H9 (cell line): ENCODE results near the gene GALNT16. TPM values are rescaled to one million over a fixed set of nuclear protein-coding genes. Genes with fewer than 3 reads are reported as not detected.

ENCODE experiments used
- DNase-seq: peaks from one replicate; pipeline ENCODE4 v3.0.0-alpha.2; 2017
- H2AFZ ChIP-seq: one replicate; pipeline ENCODE4 v1.6.1; 2013; ENCODE audit warnings: mild to moderate bottlenecking, low read length, control low read depth, moderate library complexity
- H2AK5ac ChIP-seq: 2 replicates; pipeline ENCODE4 v1.6.1; 2013; ENCODE audit warnings: low read length, control low read depth, mixed read lengths; ENCODE audit not compliant: insufficient read length
- H2BK120ac ChIP-seq: one replicate; pipeline ENCODE4 v1.6.1; 2013; ENCODE audit warnings: low read depth, mild to moderate bottlenecking, low read length, control low read depth, inconsistent platforms; ENCODE audit not compliant: poor library complexity, severe bottlenecking
- H2BK12ac ChIP-seq: 2 replicates; pipeline ENCODE4 v1.6.1; 2013; ENCODE audit warnings: low read length, control low read depth, mixed read lengths, low read depth; ENCODE audit not compliant: insufficient read length
- H2BK15ac ChIP-seq: 2 replicates; pipeline ENCODE4 v1.6.1; 2013; ENCODE audit warnings: low read depth, low read length, control low read depth
- H2BK20ac ChIP-seq: one replicate; pipeline ENCODE4 v1.6.1; 2013; ENCODE audit warnings: low read depth, mild to moderate bottlenecking, low read length, control low read depth, inconsistent platforms; ENCODE audit not compliant: poor library complexity, severe bottlenecking
- H2BK5ac ChIP-seq: 2 replicates; pipeline ENCODE4 v1.6.1; 2013; ENCODE audit warnings: low read length, control low read depth, mixed read lengths; ENCODE audit not compliant: insufficient read length
- H3K14ac ChIP-seq: 2 replicates; pipeline ENCODE4 v1.6.1; 2013; ENCODE audit warnings: low read length, control low read depth; ENCODE audit not compliant: insufficient read depth
- H3K18ac ChIP-seq: 2 replicates; pipeline ENCODE4 v1.6.1; 2013; ENCODE audit warnings: low read depth, mild to moderate bottlenecking, mixed read lengths, low read length, control low read depth; ENCODE audit not compliant: insufficient read length
- H3K23ac ChIP-seq: 2 replicates; pipeline ENCODE4 v1.6.1; 2013; ENCODE audit warnings: low read length, control low read depth, mixed read lengths, low read depth; ENCODE audit not compliant: insufficient read length
- H3K23me2 ChIP-seq: 2 replicates; pipeline ENCODE4 v1.6.1; 2013; ENCODE audit warnings: low read depth, mild to moderate bottlenecking, mixed read lengths, low read length, control low read depth; ENCODE audit not compliant: insufficient read length, poor library complexity, severe bottlenecking
- H3K27ac ChIP-seq: 2 replicates; pipeline ENCODE4 v1.5.1; 2013; ENCODE audit warnings: low read length, control low read depth, mixed read lengths, low read depth; ENCODE audit not compliant: insufficient read length
- H3K27me3 ChIP-seq: 2 replicates; pipeline ENCODE4 v1.6.1; 2013; ENCODE audit warnings: low read length, control low read depth, inconsistent platforms; ENCODE audit not compliant: insufficient read depth
- H3K4ac ChIP-seq: 2 replicates; pipeline ENCODE4 v1.6.1; 2013; ENCODE audit warnings: low read depth, mild to moderate bottlenecking, control low read depth, inconsistent platforms, low read length, moderate library complexity
- H3K4me1 ChIP-seq: 2 replicates; pipeline ENCODE4 v1.6.1; 2013; ENCODE audit warnings: low read length, control low read depth, inconsistent platforms; ENCODE audit not compliant: insufficient read depth
- H3K4me2 ChIP-seq: 2 replicates; pipeline ENCODE4 v1.6.1; 2013; ENCODE audit warnings: low read length, control low read depth, mixed read lengths; ENCODE audit not compliant: insufficient read length, insufficient read depth
- H3K56ac ChIP-seq: 2 replicates; pipeline ENCODE4 v1.6.1; 2013; ENCODE audit warnings: low read depth, mild to moderate bottlenecking, mixed read lengths, low read length, control low read depth; ENCODE audit not compliant: insufficient read length
- H3K79me1 ChIP-seq: 2 replicates; pipeline ENCODE4 v1.6.1; 2013; ENCODE audit warnings: low read depth, mild to moderate bottlenecking, moderate library complexity, low read length, control low read depth, inconsistent platforms; ENCODE audit not compliant: insufficient read depth, poor library complexity, severe bottlenecking
- H3K79me2 ChIP-seq: 2 replicates; pipeline ENCODE4 v1.6.1; 2013; ENCODE audit warnings: low read length, control low read depth, inconsistent platforms; ENCODE audit not compliant: insufficient read depth
- H3K9ac ChIP-seq: 2 replicates; pipeline ENCODE4 v1.6.1; 2013; ENCODE audit warnings: low read length, control low read depth, mixed read lengths; ENCODE audit not compliant: insufficient read length; ENCODE audit errors: extremely low read depth
- H3K9me3 ChIP-seq: one replicate; pipeline ENCODE4 v1.6.1; 2013; ENCODE audit warnings: low read depth, low read length, inconsistent platforms; ENCODE audit not compliant: control insufficient read depth
- H3T11ph ChIP-seq: one replicate; pipeline ENCODE4 v1.6.1; 2013; ENCODE audit warnings: mild to moderate bottlenecking, low read length, control low read depth, inconsistent platforms
- H4K20me1 ChIP-seq: one replicate; pipeline ENCODE4 v1.6.1; 2013; ENCODE audit not compliant: control insufficient read depth, insufficient read length, insufficient read depth
- H4K5ac ChIP-seq: 2 replicates; pipeline ENCODE4 v1.6.1; 2013; ENCODE audit warnings: low read depth, mild to moderate bottlenecking, mixed read lengths, low read length, control low read depth; ENCODE audit not compliant: insufficient read length
- H4K8ac ChIP-seq: replicated peaks from 2 replicates; pipeline ENCODE4 v1.6.1; 2013; ENCODE audit warnings: low read length, control low read depth, mixed read lengths, low read depth; ENCODE audit not compliant: insufficient read length
- H4K91ac ChIP-seq: 2 replicates; pipeline ENCODE4 v1.6.1; 2013; ENCODE audit warnings: low read depth, mild to moderate bottlenecking, moderate library complexity, mixed read lengths, low read length, control low read depth; ENCODE audit not compliant: insufficient read length
- H3K27ac Mint-ChIP-seq, 3 experiments: 2 replicates in 2 of 3; 3 replicates in 1 of 3; pipeline ENCODE4 v1.8.0; 2020 to 2021; ENCODE audit warnings: mixed read lengths in 3 of 3, mild to moderate bottlenecking in 1 of 3, moderate library complexity in 1 of 3
- H3K27me3 Mint-ChIP-seq: 2 replicates; pipeline ENCODE4 v1.8.0; 2021; ENCODE audit warnings: low read depth, mild to moderate bottlenecking, moderate library complexity, mixed read lengths
- H3K36me3 Mint-ChIP-seq, 3 experiments: 2 replicates in 2 of 3; 3 replicates in 1 of 3; pipeline ENCODE4 v1.8.0; 2020 to 2021; ENCODE audit warnings: low read depth in 3 of 3, mixed read lengths in 3 of 3; ENCODE audit not compliant: insufficient read depth in 1 of 3
- H3K4me1 Mint-ChIP-seq, 2 experiments: 2 replicates each; pipeline ENCODE4 v1.8.0; 2020; ENCODE audit warnings: mixed read lengths in 2 of 2
- H3K4me3 Mint-ChIP-seq, 2 experiments: 2 replicates in 1 of 2; 3 replicates in 1 of 2; pipeline ENCODE4 v1.8.0; 2020 to 2021; ENCODE audit warnings: mild to moderate bottlenecking in 2 of 2, mixed read lengths in 2 of 2, moderate library complexity in 1 of 2
- H3K9me3 Mint-ChIP-seq, 2 experiments: 2 replicates in 1 of 2; 3 replicates in 1 of 2; pipeline ENCODE4 v1.8.0; 2020; ENCODE audit warnings: mild to moderate bottlenecking in 2 of 2, mixed read lengths in 2 of 2, moderate library complexity in 1 of 2
- CTCF ChIP-seq: fragments of 200-600 bp; sonication (generic); conservative IDR thresholded peaks from 3 replicates; pipeline ENCODE4 v1.8.0; 2021; ENCODE audit warnings: antibody characterized with exemption, mild to moderate bottlenecking
- whole genome bisulfite sequencing: extraction: QIAGEN DNeasy Blood & Tissue Kit; methylation state at CpG from one replicate; pipeline ENCODE4 v1.1.7; 2013; ENCODE audit warnings: missing lambda C conversion rate, low lambda C conversion rate, mixed read lengths; ENCODE audit not compliant: insufficient read length; ENCODE audit errors: extremely low coverage; 5-methylcytosine and 5-hydroxymethylcytosine counted together
- total RNA-seq: library from RNA; stranded (reverse); gene quantifications from 2 replicates; pipeline ENCODE4 v1.2.1, GENCODE V29; 2021

The GALNT16 gene
- total RNA-seq, 1 experiment from 2014 or later = 2.3 TPM

DNA sequence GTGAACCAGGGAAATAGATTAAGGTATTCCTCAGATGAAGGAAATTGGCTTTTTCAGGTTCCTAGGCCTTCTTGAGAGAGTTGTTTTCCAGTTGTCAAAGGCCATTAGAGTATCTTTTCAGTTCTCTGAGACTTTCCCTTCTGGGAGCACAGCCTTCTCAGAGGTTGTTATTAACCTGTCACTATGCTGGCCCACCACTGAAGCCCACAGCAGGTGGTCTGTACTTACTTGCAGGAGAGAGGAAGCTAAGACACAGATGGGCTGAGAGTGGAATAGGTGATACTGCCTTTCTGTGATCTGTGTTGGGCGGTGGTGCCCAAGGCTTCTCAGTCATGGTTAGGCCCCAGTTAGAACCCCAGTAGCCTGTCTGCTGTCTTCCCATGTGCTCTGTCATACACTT, 22.8 kb upstream of the GALNT16 start:
- H3K27ac ChIP-seq = no peak overlapping the region

More for the DNA sequence above, 22.8 kb upstream of the GALNT16 start:
- Histone ChIP-seq H4K91ac (no peak overlapping the region), H2BK120ac (no peak overlapping the region), H2BK12ac (no peak overlapping the region), H3K56ac (no peak overlapping the region), H3K79me2 (0 out of 2 replicates have a peak, but pooled peaks cover 2% of the 10 kb centered on the region), H2AK5ac (no peak overlapping the region), H3K79me1 (no peaks in the 10 kb centered on the region), H4K20me1 (no peaks in the 10 kb centered on the region), H2BK15ac (no peak overlapping the region), H3K23me2 (no peaks in the 10 kb centered on the region), H3K23ac (no peak overlapping the region), H2AFZ (no peak overlapping the region), H4K8ac (no peak overlapping the region), H3T11ph (no peak overlapping the region), H3K4ac (no peak overlapping the region), H3K9ac (no peak overlapping the region), H2BK5ac (no peak overlapping the region), H3K9me3 (no peaks in the 10 kb centered on the region), H3K4me2 (no peak overlapping the region), H3K18ac (no peak overlapping the region), H2BK20ac (no peak overlapping the region), H3K4me1 (no peaks in the 10 kb centered on the region), H3K27me3 (no peaks in the 10 kb centered on the region), H3K14ac (no peak overlapping the region), H4K5ac (no peak overlapping the region)
- H3K27ac Mint-ChIP-seq = peak overlapping the region in 1 of 3 experiments; percentile 34; a peak in 1 of 7 replicates
- H3K36me3 Mint-ChIP-seq = peaks cover 11 to 66% (median 59%) of the 10 kb centered on the region in 3 experiments; a peak in 6 of 7 replicates
- peaks cover 5 to 7% of the 10 kb centered on the region in 2 experiments; a peak in 3 of 4 replicates for H3K4me1 Mint-ChIP-seq
- WGBS = no CpG with 5 or more reads among the region's 1 CpG
- no peak overlapping the region for H3K4me3 Mint-ChIP-seq
- H3K27me3 Mint-ChIP-seq = no peaks in the 10 kb centered on the region
- no peak for TF ChIP-seq CTCF
- H3K9me3 Mint-ChIP-seq = no peaks in the 10 kb centered on the region
- DNase-seq = no peak
